HG03095 (cell line): Measurements from ENCODE around the gene PYROXD2.

Source experiments
- ATAC-seq: cut with Tn5 transposase; IDR thresholded peaks from one replicate; pipeline ENCODE4 v1.9.1; 2021; ENCODE audit warnings: moderate library complexity; ENCODE audit not compliant: unreplicated experiment

PYROXD2 gene

GRCh38 chr10:98416606-98417388, 1.8 kb upstream of the PYROXD2 start:
- no peak for ATAC-seq

DNA sequence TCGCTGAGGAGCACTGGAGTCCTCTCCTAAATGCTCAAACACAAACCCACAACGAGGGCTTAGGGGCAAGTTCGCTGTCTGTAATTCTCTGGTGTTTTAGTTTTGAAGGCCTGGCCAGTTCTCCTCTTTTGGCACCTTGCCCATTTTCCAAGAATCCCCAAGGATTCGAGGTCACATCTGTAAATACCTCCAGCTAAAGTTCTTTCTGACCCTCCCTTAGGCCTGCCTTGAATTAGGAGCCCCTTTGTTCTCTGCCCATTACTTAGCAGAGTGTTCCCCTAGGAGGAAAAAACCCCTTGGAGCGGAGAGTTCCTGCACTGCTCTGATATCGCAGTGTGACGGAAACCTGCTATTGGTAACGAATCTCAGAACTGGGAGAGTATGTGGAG, 743 bp upstream of the PYROXD2 start:
- ATAC-seq, result no peak

DNA sequence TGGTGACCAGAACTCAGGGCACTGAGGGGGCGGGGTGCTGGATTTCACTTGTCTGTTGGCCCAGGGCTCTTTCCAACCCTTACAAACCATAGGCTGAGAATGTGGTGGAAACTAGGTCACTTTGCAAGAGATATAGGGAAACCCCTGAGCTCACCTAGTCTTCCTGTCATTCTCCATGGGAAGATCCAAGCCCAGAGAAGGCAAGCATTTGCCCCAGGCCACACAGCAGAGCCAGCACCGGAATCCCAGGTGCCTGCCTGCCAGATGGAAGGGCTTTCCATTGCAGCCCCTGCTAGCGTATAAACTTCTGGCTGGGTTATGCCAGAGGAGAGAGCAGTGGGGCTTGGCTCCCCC, 427 bp downstream of the PYROXD2 start:
- ATAC-seq, result no peak

DNA sequence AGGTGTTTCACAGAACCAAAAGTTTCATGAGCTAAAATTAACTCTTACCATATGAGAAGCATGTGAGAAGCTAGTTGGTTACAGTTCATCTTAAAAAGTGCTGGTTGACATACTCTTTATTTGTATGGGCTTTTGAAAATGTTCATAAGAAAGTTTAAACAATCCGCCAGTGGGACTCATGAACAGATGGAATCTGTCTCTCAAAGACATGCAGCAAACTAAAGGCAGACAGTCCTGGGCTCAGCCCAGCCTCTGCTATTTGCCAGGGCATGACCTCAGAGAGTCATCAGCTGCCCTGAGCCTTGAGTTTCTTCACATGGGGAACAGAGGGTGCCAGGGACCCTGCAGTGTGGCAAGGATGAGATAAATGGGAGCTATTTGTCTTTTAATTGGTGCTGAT, 3.2 kb downstream of the PYROXD2 start:
- no peak for ATAC-seq

GRCh38 chr10:98411166-98411565, 3.8 kb downstream of the PYROXD2 start:
- no peak for ATAC-seq

DNA sequence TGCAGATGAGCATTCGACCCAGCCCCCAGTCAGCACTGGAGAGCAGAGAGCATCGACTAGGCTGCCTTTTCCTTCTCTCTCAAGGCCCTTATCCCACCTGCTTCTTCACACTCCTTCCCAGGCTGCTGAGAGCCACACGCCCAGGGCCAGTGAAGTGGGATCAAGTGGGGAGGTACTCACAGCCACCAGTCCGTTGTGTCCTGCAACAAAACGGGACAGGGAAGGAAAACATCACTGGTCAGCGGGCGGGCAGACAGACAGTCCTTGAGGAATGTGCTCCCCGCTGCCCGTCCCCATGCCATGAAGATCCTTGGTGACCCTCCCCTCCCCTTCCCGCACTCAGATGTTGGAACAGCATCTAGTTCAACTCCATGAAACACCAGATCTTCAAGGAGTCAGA, 4.2 kb downstream of the PYROXD2 start:
- ATAC-seq, result no peak

- ATAC-seq, result no peak
These were observed 4.7 kb downstream of the PYROXD2 start for GRCh38 chr10:98410135-98410743.

- no peak for ATAC-seq
These were observed 6.2 kb downstream of the PYROXD2 start for GRCh38 chr10:98408799-98409198.

DNA sequence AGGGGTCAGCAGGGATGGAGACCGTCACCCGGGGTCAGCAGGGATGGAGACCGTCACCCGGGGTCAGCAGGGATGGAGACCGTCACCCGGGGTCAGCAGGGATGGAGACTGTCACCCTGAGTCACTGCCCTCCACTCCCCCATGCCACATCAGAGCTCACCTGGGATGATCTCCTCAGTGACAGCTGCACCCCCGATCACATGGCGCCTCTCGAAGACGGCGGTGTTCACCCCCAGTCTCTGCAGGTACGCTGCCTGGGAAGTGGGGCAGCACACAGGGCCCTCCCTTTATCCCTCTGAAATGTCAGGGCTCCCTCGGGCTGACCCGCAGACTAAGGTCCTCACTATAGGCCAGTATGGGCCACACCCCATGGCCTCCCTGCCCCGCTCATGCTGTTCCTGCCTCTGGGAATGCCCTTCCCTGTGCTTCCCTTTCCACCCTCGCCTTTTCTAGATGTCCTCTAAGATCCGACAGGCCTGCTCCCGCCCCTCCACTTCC, 7.2 kb downstream of the PYROXD2 start:
- ATAC-seq, result no peak

DNA sequence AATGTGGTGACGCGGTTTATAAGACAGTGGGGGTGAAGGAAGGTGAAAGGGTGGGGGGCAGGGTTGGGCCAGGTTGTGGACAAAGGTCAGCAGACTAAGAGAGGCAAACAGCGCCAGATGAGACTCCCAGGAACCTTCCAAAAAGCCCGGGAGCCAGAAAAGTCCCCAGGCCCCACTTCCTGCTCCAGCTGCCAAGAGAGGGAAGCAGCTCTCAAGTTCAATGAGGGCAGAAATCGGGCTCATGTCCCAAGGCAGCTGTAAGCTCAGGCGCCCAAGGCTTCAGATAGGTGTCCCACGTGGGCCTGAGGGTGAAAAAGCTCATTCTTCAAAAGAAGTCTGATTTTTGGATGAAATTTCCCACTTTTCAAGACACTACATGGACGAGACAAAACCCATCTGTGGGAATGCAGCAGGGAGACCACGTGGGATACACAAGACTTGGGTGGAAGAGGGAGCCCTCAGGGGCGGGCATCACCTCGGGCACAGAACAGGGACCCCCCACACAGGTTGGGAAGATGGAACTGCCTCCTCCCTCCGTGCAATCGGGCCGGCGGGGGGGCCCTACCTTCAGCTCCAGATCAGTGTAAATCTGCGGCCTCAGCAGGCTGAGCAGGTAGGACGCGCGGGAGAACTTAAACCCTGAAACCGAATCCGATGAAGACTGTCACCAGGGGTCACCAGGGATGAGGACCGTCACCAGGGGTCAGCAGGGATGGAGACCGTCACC, 7.8 kb downstream of the PYROXD2 start:
- ATAC-seq, result no peak

GRCh38 chr10:98405422-98405821, 9.6 kb downstream of the PYROXD2 start:
- ATAC-seq, result no peak

GRCh38 chr10:98404571-98405359, 10.2 kb downstream of the PYROXD2 start:
- peak; percentile 59 for ATAC-seq

- ATAC-seq, result no peak
These were observed 11.0 kb downstream of the PYROXD2 start for GRCh38 chr10:98403812-98404504.

DNA sequence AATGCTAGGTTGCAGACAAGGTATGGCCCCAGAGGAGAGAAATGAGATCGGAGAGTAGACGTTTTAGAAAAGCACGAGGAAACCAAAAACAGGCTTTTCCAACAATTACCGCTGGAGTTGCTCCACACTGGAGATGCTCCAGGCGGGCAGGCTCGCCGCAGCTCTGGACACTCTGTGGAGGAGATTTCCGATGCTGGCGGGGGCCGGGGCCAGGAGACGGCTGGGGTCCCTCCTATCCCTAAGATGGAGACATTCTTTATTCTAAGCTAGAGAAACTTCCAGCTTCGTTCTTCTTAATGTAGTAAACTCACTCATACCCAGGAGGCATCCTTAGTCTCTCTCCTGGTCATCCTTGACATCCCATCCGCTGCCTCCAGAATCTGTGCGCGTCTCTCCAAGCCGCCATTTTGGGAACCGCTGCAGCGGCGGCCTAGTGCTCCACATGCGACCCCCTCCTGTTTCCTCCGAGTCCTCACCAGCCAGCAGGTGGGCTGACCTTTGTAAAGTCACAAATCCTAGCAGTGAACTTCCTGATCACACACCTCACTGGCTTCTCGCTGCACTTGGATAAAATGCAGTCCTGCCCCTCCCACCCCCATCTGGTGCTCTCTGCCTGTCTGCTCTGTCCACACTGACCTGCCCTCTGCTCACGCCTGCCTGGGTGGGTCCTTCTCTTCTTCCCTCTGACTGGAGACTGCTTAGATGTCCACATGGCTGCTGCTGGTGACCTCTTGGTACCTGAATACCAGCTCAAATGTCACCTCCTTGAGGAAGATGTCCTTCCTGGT, 11.9 kb downstream of the PYROXD2 start:
- ATAC-seq, result no peak

DNA sequence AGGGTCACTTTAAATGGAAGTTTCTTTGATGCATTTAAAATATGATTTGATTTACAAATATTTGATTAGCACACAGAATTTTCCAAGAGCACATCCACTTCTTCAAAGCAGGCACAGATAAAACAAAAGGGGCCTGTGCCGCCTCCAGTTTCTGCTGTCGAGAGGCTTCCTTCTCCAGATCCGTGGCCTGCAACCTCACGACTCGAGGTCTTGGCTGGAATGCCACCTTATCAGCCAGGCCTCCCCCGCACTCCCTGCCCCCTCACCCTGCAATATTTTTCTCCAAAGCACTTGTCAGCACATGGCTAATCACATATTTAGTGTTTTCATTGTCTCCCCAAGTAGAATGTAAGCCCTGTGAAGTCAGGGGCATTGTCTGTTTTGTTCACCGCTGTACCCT, 12.5 kb downstream of the PYROXD2 start:
- no peak for ATAC-seq

DNA sequence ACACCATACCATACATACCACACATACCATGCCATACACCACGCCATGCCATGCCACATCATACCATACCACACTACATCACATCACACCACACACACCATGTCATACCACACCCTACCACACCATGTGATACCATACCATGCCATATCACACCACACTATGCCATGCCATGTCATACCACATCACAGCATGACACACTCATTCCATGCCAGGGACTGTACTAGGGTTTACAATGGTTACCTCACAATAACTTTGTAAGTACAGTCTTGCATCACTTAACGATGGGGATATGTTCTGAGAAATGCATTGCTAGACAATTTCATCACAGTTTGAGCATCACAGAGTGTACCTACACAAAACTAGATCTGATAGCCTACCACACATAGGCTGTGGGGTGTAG, 14.5 kb downstream of the PYROXD2 start:
- ATAC-seq, result no peak

- no peak for ATAC-seq
These were observed 15.2 kb downstream of the PYROXD2 start for GRCh38 chr10:98399784-98400183.

DNA sequence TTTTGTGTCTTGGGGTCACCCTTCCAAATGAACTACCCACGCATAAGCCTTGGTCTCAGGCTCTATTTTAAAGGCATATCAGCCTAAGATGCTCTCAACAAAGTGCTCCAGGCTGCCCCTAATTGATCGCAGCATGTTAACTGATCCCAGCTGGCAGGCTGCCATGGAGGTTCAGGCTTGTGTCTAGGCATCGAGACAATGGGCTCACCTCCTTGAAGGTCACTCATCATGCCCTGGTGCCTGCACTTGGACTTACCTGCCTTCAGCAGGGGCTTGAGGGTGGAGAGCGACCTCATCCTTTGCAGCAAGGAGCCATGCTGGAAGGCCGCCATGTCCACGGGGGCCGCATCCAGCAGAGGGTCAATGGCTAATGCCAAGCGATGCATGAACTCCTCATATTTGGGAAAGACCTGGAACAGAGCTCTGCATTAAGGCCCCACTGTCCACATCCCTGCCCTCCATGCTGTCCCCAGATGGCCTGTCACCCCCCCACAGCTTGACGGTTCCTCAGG, 17.8 kb downstream of the PYROXD2 start:
- ATAC-seq, result no peak
